RWPE2 (cell line): ENCODE measurements around the gene TRAF4.
A peak's percentile ranks its signal among the peaks of the same experiment; 100 is the strongest.

ENCODE experiments used
- ATAC-seq: fragments of 200-7000 bp; cut with Tn5 transposase; 3 replicates; pipeline ENCODE4 v1.9.1; 2021; ENCODE audit warnings: low read depth
- DNase-seq: peaks from one replicate; pipeline ENCODE4 v3.0.0-alpha.2; 2020; ENCODE audit warnings: low spot score
- H3K27ac ChIP-seq: fragments of 450-650 bp; 2 replicates; pipeline ENCODE4 v1.5.1; 2017; ENCODE audit warnings: mild to moderate bottlenecking; ENCODE audit not compliant: poor library complexity, severe bottlenecking
- H3K27me3 ChIP-seq: fragments of 250-450 bp; sonication (Bioruptor Pico); 2 replicates; pipeline ENCODE4 v1.5.1; 2021; ENCODE audit warnings: mild to moderate bottlenecking, moderate library complexity; ENCODE audit not compliant: insufficient read depth, poor library complexity, severe bottlenecking
- H3K36me3 ChIP-seq: fragments of 250-450 bp; sonication (Bioruptor Pico); 2 replicates; pipeline ENCODE4 v1.5.1; 2020; ENCODE audit warnings: low read depth, mild to moderate bottlenecking, moderate library complexity
- H3K4me1 ChIP-seq: fragments of 250-450 bp; sonication (Bioruptor Pico); 2 replicates; pipeline ENCODE4 v1.5.1; 2021; ENCODE audit warnings: mild to moderate bottlenecking, moderate library complexity; ENCODE audit not compliant: insufficient read depth, poor library complexity, severe bottlenecking
- H3K4me3 ChIP-seq: fragments of 250-450 bp; sonication (Bioruptor Pico); 2 replicates; pipeline ENCODE4 v1.5.1; 2021; ENCODE audit warnings: mild to moderate bottlenecking, moderate library complexity; ENCODE audit not compliant: severe bottlenecking
- H3K9me3 ChIP-seq: fragments of 250-450 bp; sonication (Bioruptor Pico); 2 replicates; pipeline ENCODE4 v1.5.1; 2021; ENCODE audit warnings: mild to moderate bottlenecking, moderate library complexity; ENCODE audit not compliant: severe bottlenecking
- TF ChIP-seq, protein P1 (sequence below): fragments of 450-650 bp; IDR thresholded peaks from one replicate; pipeline ENCODE4 v1.5.1; 2017; ENCODE audit warnings: mild to moderate bottlenecking, moderate library complexity; ENCODE audit not compliant: poor library complexity, severe bottlenecking

Gene TRAF4

DNA sequence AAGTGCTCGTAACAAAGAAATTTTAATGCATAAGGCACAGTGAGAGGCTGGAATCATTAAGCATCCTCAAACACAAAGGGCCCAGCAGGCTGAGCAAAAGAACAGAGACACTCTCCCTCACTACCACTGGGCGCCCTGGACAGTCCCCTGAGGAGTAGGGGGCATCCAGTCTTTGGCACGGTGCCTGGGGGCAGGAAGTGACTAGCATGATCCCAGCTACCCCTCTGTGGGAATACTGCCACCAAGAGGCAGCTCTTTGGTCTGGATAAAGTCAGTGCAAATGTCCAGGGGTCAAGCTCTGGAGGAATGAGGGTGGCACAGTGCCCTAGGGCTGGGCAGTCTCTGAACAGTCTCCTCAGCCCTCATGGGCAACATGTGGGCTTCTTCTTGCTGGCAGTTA lies 29.5 kb upstream of the TRAF4 start:
- TF ChIP-seq, protein P1, sequence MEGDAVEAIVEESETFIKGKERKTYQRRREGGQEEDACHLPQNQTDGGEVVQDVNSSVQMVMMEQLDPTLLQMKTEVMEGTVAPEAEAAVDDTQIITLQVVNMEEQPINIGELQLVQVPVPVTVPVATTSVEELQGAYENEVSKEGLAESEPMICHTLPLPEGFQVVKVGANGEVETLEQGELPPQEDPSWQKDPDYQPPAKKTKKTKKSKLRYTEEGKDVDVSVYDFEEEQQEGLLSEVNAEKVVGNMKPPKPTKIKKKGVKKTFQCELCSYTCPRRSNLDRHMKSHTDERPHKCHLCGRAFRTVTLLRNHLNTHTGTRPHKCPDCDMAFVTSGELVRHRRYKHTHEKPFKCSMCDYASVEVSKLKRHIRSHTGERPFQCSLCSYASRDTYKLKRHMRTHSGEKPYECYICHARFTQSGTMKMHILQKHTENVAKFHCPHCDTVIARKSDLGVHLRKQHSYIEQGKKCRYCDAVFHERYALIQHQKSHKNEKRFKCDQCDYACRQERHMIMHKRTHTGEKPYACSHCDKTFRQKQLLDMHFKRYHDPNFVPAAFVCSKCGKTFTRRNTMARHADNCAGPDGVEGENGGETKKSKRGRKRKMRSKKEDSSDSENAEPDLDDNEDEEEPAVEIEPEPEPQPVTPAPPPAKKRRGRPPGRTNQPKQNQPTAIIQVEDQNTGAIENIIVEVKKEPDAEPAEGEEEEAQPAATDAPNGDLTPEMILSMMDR: no peak
- ATAC-seq (no peak), DNase-seq (no peak)
- Histone ChIP-seq H3K4me3 (no peak overlapping the region), H3K4me1 (peaks cover 9% of the 10 kb centered on the region), H3K36me3 (peaks cover 29% of the 10 kb centered on the region), H3K9me3 (no peaks in the 10 kb centered on the region), H3K27ac (no peak overlapping the region), H3K27me3 (no peaks in the 10 kb centered on the region)

DNA sequence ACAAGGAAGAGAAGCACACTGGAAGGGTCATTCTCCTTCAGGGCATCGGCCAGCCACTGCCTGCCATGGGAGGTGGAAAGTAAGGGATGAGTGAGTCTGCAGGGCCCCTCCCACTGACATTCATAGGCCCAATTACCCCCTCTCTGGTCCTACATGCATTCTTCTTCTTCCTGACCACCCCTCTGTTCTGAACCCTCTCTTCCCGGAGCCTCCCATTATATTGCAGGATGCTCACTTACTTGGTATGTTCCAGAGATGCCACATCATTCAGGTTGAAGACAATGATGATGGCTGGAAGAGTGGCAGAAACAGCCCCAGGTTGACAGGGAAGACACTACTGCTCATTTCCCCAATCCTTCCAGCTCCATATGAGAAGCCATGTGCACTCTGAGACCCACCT lies 28.6 kb upstream of the TRAF4 start:
- Histone ChIP-seq H3K4me1 (peaks cover 9% of the 10 kb centered on the region), H3K4me3 (no peak overlapping the region), H3K9me3 (no peaks in the 10 kb centered on the region), H3K27ac (no peak overlapping the region), H3K36me3 (peaks cover 31% of the 10 kb centered on the region), H3K27me3 (no peaks in the 10 kb centered on the region)
- DNase-seq: no peak
- no peak for ATAC-seq
- TF ChIP-seq, protein P1: no peak

DNA sequence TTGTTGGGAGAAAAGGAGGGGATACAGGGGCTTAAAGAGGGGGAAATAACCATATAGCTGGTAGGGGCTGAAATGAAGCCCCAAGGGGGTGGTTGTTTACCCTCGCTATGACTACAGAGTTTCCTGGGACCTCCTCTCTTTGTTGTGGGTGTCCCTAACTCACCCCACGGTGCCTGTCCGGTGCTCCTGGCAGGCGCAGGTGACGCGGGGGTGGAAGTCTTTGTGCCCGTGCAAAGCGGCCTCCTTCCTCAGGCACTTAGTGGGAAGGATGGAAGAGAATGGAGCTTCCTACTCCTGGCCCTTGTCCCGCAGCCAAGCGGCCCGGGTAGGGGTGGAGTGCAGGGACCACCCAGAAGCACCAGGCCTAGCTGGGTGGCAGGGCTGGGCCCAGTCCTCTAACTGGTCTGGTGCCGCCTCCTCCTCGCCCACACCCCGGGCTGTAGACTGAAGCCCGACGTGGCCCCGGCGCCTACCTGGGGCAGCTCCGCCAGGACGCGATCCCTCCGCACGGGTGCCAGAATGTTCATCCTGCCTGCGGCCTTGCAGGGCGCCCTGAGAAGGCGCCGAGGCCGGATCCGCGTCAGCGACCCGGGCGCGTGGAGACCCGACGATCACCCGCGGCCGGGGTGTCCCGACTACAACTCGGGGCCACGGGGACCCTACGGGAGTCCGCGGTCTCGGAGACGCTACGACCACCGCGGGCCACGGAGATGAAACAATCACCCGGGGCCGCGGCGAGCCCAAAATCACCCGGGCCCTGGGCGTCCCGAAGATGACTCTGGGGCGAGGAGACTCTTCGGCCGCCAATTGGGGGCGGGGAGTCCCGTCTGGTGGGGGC lies 26.9 kb upstream of the TRAF4 start:
- Histone ChIP-seq H3K27ac (peak overlapping the region; percentile 92), H3K36me3 (peaks cover 49% of the 10 kb centered on the region), H3K9me3 (no peaks in the 10 kb centered on the region), H3K4me1 (peaks cover 9% of the 10 kb centered on the region), H3K4me3 (peak overlapping the region; percentile 56), H3K27me3 (no peaks in the 10 kb centered on the region)
- ATAC-seq (peak; percentile 2; the same call in 1 of the 3 replicates), DNase-seq (no peak)
- TF ChIP-seq, protein P1: no peak

DNA sequence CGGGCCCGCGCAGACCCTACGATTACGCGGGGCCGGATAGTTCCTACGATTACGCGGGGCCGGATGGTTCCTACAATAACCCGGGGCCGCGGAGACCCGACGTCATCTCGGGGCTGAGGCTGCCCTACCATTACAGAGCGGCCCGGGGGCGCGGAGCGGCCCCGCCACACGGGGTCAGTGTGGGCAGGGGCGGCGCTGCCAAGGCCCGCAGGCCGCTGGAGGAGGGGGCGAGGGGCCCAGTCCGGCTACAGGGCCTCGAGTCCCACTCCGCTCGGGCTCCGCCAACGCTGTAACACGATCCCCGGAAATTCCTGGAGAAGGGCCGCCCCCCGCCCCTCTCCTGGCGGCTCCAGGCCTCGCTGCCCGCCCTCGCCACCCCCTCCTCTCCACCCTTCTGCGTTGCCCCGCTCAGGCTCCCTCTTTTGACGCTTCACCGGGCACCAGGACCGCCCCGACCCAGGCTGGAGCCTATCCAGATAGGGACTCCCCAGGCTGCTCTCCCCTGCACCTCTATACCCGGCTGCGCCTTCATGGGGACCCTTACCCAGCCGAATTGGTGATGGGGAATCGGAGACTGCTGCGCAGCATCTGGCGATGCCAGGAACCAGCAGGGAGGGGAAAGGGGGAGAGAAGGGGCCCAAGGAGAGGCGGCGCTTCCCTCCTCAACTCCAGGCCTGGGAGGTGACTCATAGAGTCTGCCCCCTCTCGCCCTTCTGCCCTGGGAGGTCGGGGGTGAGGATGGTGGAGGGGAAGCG lies 26.1 kb upstream of the TRAF4 start, which contains the start of gene RAB34:
RAB34 (minus strand) TSS at position 291 of the 755 bp plus-strand sequence. CDS start 602 bp downstream, outside the sequence.
- Histone ChIP-seq H3K27me3 (no peaks in the 10 kb centered on the region), H3K4me1 (peaks cover 16% of the 10 kb centered on the region), H3K9me3 (no peaks in the 10 kb centered on the region), H3K27ac (peak within 1 kb of the TSS; percentile 92), H3K36me3 (peaks cover 57% of the 10 kb centered on the region), H3K4me3 (peak within 1 kb of the TSS; percentile 56)
- TF ChIP-seq, protein P1: peak; percentile 57
- ATAC-seq (peak; percentile 64), DNase-seq (peak; percentile 89)
